HG03139 (cell line): ENCODE results near the gene NCAM2.

Experiments
- ATAC-seq: cut with Tn5 transposase; IDR thresholded peaks from one replicate; pipeline ENCODE4 v1.9.1; 2021; ENCODE audit not compliant: unreplicated experiment

Gene NCAM2

GRCh38 chr21:20997636-20998455, at the start of gene NCAM2:
NCAM2 (plus strand) TSS chr21:20998409.
- ATAC-seq: peak; percentile 49

DNA sequence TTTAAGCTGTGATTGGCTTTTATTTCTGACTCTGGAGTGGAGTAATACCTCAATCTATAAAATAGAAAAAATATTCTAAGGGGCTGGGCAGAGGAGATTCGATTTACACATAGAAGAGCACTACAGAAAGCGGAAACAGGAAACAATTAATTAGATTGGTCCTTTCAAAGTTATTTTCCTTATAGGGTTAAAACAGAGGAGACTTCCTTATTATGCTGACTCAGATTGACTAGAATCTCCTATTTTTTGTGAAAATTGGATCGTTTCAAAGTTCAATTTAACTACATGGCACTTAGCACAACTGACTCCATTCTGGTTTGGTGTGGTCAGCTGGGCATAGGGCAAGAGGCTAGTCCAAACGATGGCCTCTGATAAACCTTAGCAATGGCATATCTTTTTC, 48.3 kb upstream of the NCAM2 start:
- no peak for ATAC-seq

- no peak for ATAC-seq
Measured at GRCh38 chr21:20965816-20966215, 32.4 kb upstream of the NCAM2 start.

DNA sequence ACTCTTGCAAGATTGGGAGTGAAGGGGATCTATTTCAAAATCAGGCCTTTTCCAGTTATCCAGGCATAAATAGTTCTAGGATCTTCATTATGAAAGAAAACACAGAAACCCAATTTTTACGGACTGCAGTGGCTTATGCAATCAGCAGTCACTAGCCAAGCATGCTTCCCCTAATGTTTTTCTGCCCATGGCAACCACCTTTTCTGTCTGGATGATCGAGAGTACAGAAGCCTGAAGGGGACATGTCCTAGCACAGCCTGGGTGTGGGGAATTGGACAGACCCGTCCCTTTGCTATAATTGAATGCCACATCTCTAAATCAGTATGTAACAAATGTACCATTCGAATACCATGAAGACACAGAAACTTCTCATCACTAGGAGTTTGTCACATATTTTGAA, 29.8 kb upstream of the NCAM2 start:
- ATAC-seq: no peak

GRCh38 chr21:20970691-20971090, 27.5 kb upstream of the NCAM2 start:
- no peak for ATAC-seq

DNA sequence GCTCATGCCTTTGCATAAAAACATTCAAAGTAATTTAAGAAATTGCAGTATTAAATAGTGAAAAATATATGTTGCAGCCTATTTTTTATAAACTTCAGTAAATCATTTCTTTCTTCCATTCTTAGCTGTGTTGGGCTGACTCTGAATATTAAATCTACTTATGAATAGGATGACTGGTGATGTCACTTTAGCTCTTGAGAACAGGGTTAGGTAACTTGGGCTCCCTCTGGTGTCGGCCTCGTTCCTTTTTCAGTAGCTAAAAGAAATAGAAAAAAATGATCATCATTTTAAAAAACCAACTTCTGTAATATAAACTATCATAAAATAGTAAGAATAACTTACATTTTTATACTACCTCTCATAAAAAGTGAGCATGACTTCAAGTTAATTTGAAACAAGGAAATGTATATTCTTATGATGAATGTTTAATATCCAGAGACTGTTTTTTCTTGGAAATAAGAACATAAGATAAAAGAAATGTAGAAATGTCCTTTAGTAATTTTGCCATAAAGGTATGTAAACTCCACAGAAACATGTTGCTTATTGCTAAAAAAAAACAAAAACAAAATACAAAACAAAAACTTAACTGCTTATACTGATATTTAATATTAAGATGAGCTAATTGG, 26.8 kb upstream of the NCAM2 start:
- no peak for ATAC-seq

GRCh38 chr21:20994790-20995189, 3.4 kb upstream of the NCAM2 start:
- no peak for ATAC-seq

- no peak for ATAC-seq
Measured at GRCh38 chr21:20996421-20997310, 1.5 kb upstream of the NCAM2 start.

GRCh38 chr21:20997311-20997635, 936 bp upstream of the NCAM2 start:
- no peak for ATAC-seq

GRCh38 chr21:20998456-20998789, 214 bp downstream of the NCAM2 start:
- peak; percentile 31 for ATAC-seq

- no peak for ATAC-seq
Measured at GRCh38 chr21:20998886-20999285, 677 bp downstream of the NCAM2 start.

DNA sequence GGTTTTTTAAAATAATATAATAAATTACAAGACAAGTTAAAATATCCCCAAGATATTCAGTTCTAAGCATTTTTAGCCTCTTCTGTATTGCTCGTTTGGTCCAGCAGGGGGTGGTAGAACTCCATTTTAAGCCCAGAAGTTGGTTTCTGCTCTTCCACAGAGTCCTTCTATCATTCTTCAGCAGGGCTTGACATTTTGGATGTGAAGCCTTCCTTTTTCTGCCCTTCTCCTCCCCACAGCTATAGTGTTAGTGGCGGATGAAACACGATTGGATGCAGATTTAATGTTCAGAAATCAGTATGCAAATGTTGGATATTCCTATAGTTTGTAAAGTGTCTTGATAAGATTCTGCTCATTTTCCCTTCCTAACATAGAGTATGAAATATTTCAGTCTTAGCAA, 1.4 kb downstream of the NCAM2 start:
- ATAC-seq: no peak

DNA sequence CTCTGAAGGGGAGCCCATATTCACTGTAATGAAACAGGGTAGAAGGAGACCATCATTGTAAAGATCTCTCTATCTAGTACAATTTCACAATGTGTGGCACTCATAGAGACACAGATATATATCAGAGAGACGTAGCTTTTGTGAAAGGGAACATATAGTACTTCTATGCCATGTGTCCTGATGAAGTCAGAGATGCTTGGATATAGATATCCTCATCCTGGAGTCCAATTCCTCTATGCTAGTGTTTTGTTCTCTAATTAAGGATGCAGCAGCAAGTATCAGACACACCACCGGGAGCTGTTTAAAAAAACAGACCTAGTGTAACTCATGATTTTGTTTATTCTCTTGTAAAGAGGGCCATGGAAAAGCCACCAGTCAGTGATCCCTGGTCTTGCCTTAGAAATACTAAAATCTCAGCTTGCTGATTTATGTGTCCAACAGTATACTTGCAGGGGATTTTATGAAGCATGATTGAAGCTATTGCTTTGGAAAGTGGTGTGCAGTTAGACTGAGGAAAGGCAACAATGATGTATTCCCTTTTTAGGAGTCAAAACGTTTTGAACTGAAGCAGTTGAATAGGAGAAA, 2.5 kb downstream of the NCAM2 start:
- ATAC-seq: no peak

- ATAC-seq: no peak
Measured at GRCh38 chr21:21001591-21002100, 3.4 kb downstream of the NCAM2 start.

GRCh38 chr21:21002153-21002552, 3.9 kb downstream of the NCAM2 start:
- no peak for ATAC-seq

GRCh38 chr21:21003701-21004100, 5.5 kb downstream of the NCAM2 start:
- ATAC-seq: no peak

DNA sequence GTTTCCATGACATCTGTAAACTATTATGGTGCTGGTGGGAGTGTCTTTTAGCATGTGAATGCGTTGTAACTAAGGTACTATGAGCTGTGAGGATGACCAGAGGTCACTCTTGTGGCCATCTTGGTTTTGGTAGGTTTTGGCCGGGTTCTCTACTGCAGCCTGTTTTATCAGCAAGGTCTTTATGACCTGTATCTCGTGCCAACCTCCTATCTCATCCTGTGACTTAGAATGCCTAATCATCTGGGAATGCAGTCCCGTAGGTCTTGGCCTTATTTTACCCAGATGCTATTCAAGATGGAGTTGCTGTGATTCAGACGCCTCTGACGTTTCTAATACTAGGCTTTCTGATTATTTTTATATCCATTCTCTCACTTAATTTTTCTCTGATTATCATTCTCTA, 9.4 kb downstream of the NCAM2 start:
- ATAC-seq: no peak

DNA sequence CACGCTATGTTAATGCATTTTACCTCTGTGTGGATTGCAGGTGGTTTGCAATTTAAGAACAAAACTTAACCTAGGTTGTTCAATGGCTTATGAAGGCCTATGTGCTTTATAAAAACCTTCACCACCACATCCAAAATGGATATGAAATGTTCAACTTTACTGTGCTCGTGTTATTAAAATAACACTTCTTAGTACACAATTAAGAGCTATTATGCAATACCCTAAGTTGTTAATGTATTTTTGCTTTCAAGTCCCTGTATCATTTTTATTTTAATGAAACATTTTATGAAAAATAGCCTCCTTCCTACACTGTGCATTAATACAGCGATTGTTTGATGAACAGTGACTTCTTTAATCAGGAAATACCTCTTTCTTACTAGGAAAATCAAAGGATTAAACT, 12.0 kb downstream of the NCAM2 start:
- ATAC-seq: no peak

GRCh38 chr21:21010698-21011097, 12.5 kb downstream of the NCAM2 start:
- ATAC-seq: no peak

GRCh38 chr21:21018821-21019220, 20.6 kb downstream of the NCAM2 start:
- ATAC-seq: no peak

- ATAC-seq: no peak
Measured at GRCh38 chr21:21019681-21020080, 21.5 kb downstream of the NCAM2 start.
